ENCODE results near the gene CNTNAP2.

Gene CNTNAP2

GRCh38 chr7:146875981-146876380, 759.4 kb downstream of the CNTNAP2 start:
- Histone ChIP-seq H3K27ac (no peak overlapping the region), H3K4me3 (no peak overlapping the region)
- TF ChIP-seq CTCF (IDR thresholded peaks at IDR 0.05), result no peak
- DNase-seq (ENCODE audit: low spot score), result no peak

GRCh38 chr7:146876411-146876810, 759.8 kb downstream of the CNTNAP2 start:
- Histone ChIP-seq H3K4me3 (no peak overlapping the region), H3K27ac (no peak overlapping the region)
- DNase-seq (ENCODE audit: low spot score), result no peak
- no peak for TF ChIP-seq CTCF (IDR thresholded peaks at IDR 0.05)

GRCh38 chr7:146878901-146879300, 762.3 kb downstream of the CNTNAP2 start:
- DNase-seq (ENCODE audit: low spot score), result no peak
- Histone ChIP-seq H3K4me3 (no peak overlapping the region), H3K27ac (no peak overlapping the region)
- no peak for TF ChIP-seq CTCF (IDR thresholded peaks at IDR 0.05)

- no peak overlapping the region for H3K27ac ChIP-seq
- TF ChIP-seq CTCF (IDR thresholded peaks at IDR 0.05), result no peak
- DNase-seq (ENCODE audit: low spot score), result no peak
- no peak overlapping the region for H3K4me3 ChIP-seq
These were observed 768.6 kb downstream of the CNTNAP2 start for GRCh38 chr7:146885231-146885630.

- DNase-seq (ENCODE audit: low spot score), result no peak
- Histone ChIP-seq H3K4me3 (no peak overlapping the region), H3K27ac (no peak overlapping the region)
- no peak for TF ChIP-seq CTCF (IDR thresholded peaks at IDR 0.05)
These were observed 773.4 kb downstream of the CNTNAP2 start for GRCh38 chr7:146889806-146890555.

GRCh38 chr7:146892151-146892550, 775.5 kb downstream of the CNTNAP2 start:
- no peak for TF ChIP-seq CTCF (IDR thresholded peaks at IDR 0.05)
- no peak overlapping the region for H3K4me3 ChIP-seq
- no peak for DNase-seq (ENCODE audit: low spot score)
- no peak overlapping the region for H3K27ac ChIP-seq

GRCh38 chr7:146894927-146895326, 778.3 kb downstream of the CNTNAP2 start:
- TF ChIP-seq CTCF (IDR thresholded peaks at IDR 0.05), result no peak
- no peak for DNase-seq (ENCODE audit: low spot score)
- Histone ChIP-seq H3K27ac (no peak overlapping the region), H3K4me3 (no peak overlapping the region)

Data from coronary artery (tissue), 2 donors.